IMR-90 (cell line): ENCODE results near the gene TGFB2.

ENCODE experiments used
- CEBPB ChIP-seq: IDR thresholded peaks from 2 replicates; pipeline ENCODE4 v1.6.1; 2012; ENCODE audit warnings: low read depth, low read length, improper control_type of control experiment
- MAZ ChIP-seq: IDR thresholded peaks from 2 replicates; pipeline ENCODE4 v1.6.1; 2012; ENCODE audit warnings: low read depth, mild to moderate bottlenecking, low read length, improper control_type of control experiment, moderate library complexity, borderline replicate concordance
- POLR2A ChIP-seq: IDR thresholded peaks from 2 replicates; pipeline ENCODE4 v1.6.1; 2012; ENCODE audit warnings: mild to moderate bottlenecking, low read depth, low read length
- RAD21 ChIP-seq: IDR thresholded peaks from 2 replicates; pipeline ENCODE4 v1.6.1; 2012; ENCODE audit warnings: low read length, improper control_type of control experiment
- TF ChIP-seq, protein P1 (sequence below): conservative IDR thresholded peaks from 2 replicates; pipeline ENCODE4 v1.5.1; 2012; ENCODE audit warnings: mild to moderate bottlenecking, low read depth, low read length, improper control_type of control experiment

GRCh38 chr1:218468711-218469110 is 123.6 kb downstream of the TGFB2 start:
- no peak for TF ChIP-seq MAZ
- no peak for TF ChIP-seq POLR2A
- TF ChIP-seq, protein P1, sequence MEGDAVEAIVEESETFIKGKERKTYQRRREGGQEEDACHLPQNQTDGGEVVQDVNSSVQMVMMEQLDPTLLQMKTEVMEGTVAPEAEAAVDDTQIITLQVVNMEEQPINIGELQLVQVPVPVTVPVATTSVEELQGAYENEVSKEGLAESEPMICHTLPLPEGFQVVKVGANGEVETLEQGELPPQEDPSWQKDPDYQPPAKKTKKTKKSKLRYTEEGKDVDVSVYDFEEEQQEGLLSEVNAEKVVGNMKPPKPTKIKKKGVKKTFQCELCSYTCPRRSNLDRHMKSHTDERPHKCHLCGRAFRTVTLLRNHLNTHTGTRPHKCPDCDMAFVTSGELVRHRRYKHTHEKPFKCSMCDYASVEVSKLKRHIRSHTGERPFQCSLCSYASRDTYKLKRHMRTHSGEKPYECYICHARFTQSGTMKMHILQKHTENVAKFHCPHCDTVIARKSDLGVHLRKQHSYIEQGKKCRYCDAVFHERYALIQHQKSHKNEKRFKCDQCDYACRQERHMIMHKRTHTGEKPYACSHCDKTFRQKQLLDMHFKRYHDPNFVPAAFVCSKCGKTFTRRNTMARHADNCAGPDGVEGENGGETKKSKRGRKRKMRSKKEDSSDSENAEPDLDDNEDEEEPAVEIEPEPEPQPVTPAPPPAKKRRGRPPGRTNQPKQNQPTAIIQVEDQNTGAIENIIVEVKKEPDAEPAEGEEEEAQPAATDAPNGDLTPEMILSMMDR: no peak
- no peak for TF ChIP-seq RAD21
- no peak for TF ChIP-seq CEBPB
